Measurements from ENCODE around the gene LBX2. TPM values are rescaled to one million over a fixed set of nuclear protein-coding genes. Genes with fewer than 3 reads are reported as not detected.
A peak's percentile ranks its signal among the peaks of the same experiment; 100 is the strongest.
"Not testable (repeated sequence)": the region's sequence is repeated elsewhere in the genome, so short reads cannot be mapped to it uniquely, and the experiment has no call there.

The LBX2 gene
- total RNA-seq, 1 experiment from 2014 or later = 4.8 TPM

- DNase-seq (ENCODE audit: low spot score) = no peak
Observed at GRCh38 chr2:74504591-74504990, 5.2 kb upstream of the LBX2 start.

- no peak for DNase-seq (ENCODE audit: low spot score)
Observed at GRCh38 chr2:74503506-74504475, 4.4 kb upstream of the LBX2 start.

- DNase-seq (ENCODE audit: low spot score) = peak; percentile 77
Observed at GRCh38 chr2:74502720-74503505, 3.5 kb upstream of the LBX2 start.

GRCh38 chr2:74502147-74502719, 2.8 kb upstream of the LBX2 start:
- peak; percentile 59 for DNase-seq (ENCODE audit: low spot score)

- no peak for DNase-seq (ENCODE audit: low spot score)
Observed at GRCh38 chr2:74501335-74502071, 2.1 kb upstream of the LBX2 start.

- no peak for DNase-seq (ENCODE audit: low spot score)
Observed at GRCh38 chr2:74500578-74500946, 1.2 kb upstream of the LBX2 start.

GRCh38 chr2:74499940-74500577, 656 bp upstream of the LBX2 start:
- DNase-seq (ENCODE audit: low spot score) = no peak

- peak; percentile 67 for DNase-seq (ENCODE audit: low spot score)
Observed at GRCh38 chr2:74498500-74499266, 720 bp downstream of the LBX2 start.

- DNase-seq (ENCODE audit: low spot score) = peak; percentile 62
Observed at GRCh38 chr2:74497777-74498499, 1.5 kb downstream of the LBX2 start.

- DNase-seq (ENCODE audit: low spot score) = peak; percentile 26
Observed at GRCh38 chr2:74496997-74497776, 2.2 kb downstream of the LBX2 start.

GRCh38 chr2:74495440-74495839, 4.0 kb downstream of the LBX2 start:
- DNase-seq (ENCODE audit: low spot score) = no peak

- DNase-seq (ENCODE audit: low spot score) = no peak
Observed at GRCh38 chr2:74493546-74493945, 5.9 kb downstream of the LBX2 start.

GRCh38 chr2:74491648-74492544, 7.5 kb downstream of the LBX2 start:
- no peak for DNase-seq (ENCODE audit: low spot score)

GRCh38 chr2:74489906-74490305, 9.5 kb downstream of the LBX2 start:
- DNase-seq (ENCODE audit: low spot score) = no peak

- DNase-seq (ENCODE audit: low spot score) = no peak
Observed at GRCh38 chr2:74488643-74489481, 10.5 kb downstream of the LBX2 start.

GRCh38 chr2:74486141-74486540, 13.3 kb downstream of the LBX2 start:
- DNase-seq (ENCODE audit: low spot score) = no peak

GRCh38 chr2:74483675-74484164, 15.7 kb downstream of the LBX2 start:
- not testable (repeated sequence) for DNase-seq (ENCODE audit: low spot score)
